Measurements from ENCODE around the gene CEP350.

- TF ChIP-seq, protein P1, sequence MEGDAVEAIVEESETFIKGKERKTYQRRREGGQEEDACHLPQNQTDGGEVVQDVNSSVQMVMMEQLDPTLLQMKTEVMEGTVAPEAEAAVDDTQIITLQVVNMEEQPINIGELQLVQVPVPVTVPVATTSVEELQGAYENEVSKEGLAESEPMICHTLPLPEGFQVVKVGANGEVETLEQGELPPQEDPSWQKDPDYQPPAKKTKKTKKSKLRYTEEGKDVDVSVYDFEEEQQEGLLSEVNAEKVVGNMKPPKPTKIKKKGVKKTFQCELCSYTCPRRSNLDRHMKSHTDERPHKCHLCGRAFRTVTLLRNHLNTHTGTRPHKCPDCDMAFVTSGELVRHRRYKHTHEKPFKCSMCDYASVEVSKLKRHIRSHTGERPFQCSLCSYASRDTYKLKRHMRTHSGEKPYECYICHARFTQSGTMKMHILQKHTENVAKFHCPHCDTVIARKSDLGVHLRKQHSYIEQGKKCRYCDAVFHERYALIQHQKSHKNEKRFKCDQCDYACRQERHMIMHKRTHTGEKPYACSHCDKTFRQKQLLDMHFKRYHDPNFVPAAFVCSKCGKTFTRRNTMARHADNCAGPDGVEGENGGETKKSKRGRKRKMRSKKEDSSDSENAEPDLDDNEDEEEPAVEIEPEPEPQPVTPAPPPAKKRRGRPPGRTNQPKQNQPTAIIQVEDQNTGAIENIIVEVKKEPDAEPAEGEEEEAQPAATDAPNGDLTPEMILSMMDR (IDR thresholded peaks at IDR 0.05): no peak
- TF ChIP-seq EP300 (IDR thresholded peaks at IDR 0.05) (no peak), POLR2A (IDR thresholded peaks at IDR 0.05) (no peak)
These were observed 99.3 kb downstream of the CEP350 start for GRCh38 chr1:180053594-180054567.
